Thyroid gland (tissue), 4 donors: ENCODE results near the gene PCDHA6. TPM values are rescaled to one million over a fixed set of nuclear protein-coding genes. Genes with fewer than 3 reads are reported as not detected.
"Not testable (repeated sequence)": the region's sequence is repeated elsewhere in the genome, so short reads cannot be mapped to it uniquely, and the experiment has no call there.

Experiments
- DNase-seq, 2 donors: peaks; one replicate each; pipeline ENCODE4 v3.0.0-alpha.2; 2019
- H3K27ac ChIP-seq, 3 donors: fragments of 200-600 bp; sonication (generic); 1 replicate in 2 of 3; 2 replicates in 1 of 3; pipeline ENCODE4 v1.5.1; 2016 to 2019; ENCODE audit warnings: mild to moderate bottlenecking in 1 of 3, moderate library complexity in 1 of 3
- H3K27me3 ChIP-seq: fragments of 200-600 bp; sonication (generic); one replicate; pipeline ENCODE4 v1.5.1; 2019
- H3K36me3 ChIP-seq, 2 donors: fragments of 200-600 bp; sonication (generic); one replicate each; pipeline ENCODE4 v1.5.1; 2016 to 2019
- H3K4me1 ChIP-seq, 2 donors: fragments of 200-600 bp; sonication (generic); one replicate each; pipeline ENCODE4 v1.5.1; 2017 to 2019
- H3K4me3 ChIP-seq, 3 donors: fragments of 200-600 bp; sonication (generic); replicated peaks in 1 of 3; 1 replicate in 2 of 3; 2 replicates in 1 of 3; pipeline ENCODE4 v1.5.1; 2016; ENCODE audit warnings: mild to moderate bottlenecking in 1 of 3
- H3K9me3 ChIP-seq: fragments of 200-600 bp; sonication (generic); one replicate; pipeline ENCODE4 v1.5.1; 2017
- POLR2A ChIP-seq, 2 donors: fragments of 450-650 bp; IDR thresholded peaks; one replicate each; pipeline ENCODE4 v1.6.1; 2017; ENCODE audit warnings: antibody characterized with exemption in 2 of 2, mild to moderate bottlenecking in 2 of 2, moderate library complexity in 1 of 2
- WGBS, 2 donors: methylation state at CpG; one replicate each; pipeline ENCODE4 v1.1.5; 2017; 5-methylcytosine and 5-hydroxymethylcytosine counted together
- intact Hi-C: fragments of 100-400 bp; cut with DNase I; formaldehyde crosslinking; loops from one replicate; pipeline ENCODE4 v1.15.1; 2023
- total RNA-seq, 4 donors: library from RNA; depleted of rRNA; stranded (reverse); fragments of >200 nt; gene quantifications; one replicate each; pipeline ENCODE4 v1.2.3, GENCODE V29; 2016
- TF ChIP-seq, protein P1 (sequence below), 6 experiments: fragments of 200-600 bp in 3 of 6; fragments of 450-650 bp in 3 of 6; sonication (generic) in 3 of 6; IDR thresholded peaks; one replicate each; pipeline ENCODE4 v1.5.1; 2016 to 2019; ENCODE audit warnings: antibody characterized with exemption in 6 of 6, mild to moderate bottlenecking in 2 of 6, inconsistent platforms in 1 of 6, moderate library complexity in 1 of 6

The PCDHA6 gene
- total RNA-seq, 4 donors from 2014 or later: 0.29 to 1.3 (median 1.0) TPM

DNA sequence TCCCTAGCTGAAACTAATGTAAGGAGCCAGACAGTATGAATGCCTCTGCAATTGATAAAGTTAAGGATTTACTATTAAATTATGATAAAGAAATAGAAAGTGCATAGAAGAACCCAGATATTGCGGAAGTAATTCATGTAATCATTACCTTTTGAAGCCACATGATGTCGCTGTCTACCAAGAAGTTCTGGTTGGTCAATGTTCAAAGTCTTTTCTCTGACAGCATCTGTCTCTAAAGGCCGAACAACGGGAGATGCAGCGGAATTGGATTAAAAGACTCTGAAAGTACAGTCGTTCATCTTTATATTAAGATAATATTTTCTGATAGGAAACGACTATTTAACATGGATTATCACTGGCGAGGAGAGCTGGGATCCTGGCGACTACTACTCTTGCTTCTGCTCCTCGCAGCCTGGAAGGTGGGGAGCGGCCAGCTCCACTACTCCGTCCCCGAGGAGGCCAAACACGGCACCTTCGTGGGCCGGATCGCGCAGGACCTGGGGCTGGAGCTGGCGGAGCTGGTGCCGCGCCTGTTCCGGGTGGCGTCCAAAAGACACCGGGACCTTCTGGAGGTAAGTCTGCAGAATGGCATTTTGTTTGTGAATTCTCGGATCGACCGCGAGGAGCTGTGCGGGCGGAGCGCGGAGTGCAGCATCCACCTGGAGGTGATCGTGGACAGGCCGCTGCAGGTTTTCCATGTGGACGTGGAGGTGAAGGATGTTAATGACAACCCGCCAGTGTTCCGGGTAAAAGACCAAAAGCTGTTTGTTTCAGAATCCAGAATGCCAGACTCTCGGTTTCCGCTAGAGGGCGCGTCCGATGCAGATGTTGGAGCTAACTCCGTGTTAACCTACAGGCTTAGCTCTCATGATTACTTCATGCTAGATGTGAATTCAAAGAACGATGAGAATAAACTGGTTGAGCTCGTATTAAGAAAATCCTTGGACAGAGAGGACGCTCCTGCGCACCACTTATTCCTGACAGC lies 13.5 kb downstream of the PCDHA6 start, which contains the start of gene PCDHA8:
Gene PCDHA8 (plus strand): TSS at position 210 of the 985 bp plus-strand sequence. CDS start 135 bp downstream, at position 345.
- WGBS, 2 donors: 21 to 23% methylated on average over 31 to 45 of the region's 47 CpGs
- no peak for DNase-seq
- Histone ChIP-seq H3K9me3 (no peaks in the 10 kb centered on the region), H3K27ac (no peak within 1 kb of the TSS), H3K36me3 (no peaks in the 10 kb centered on the region), H3K27me3 (no peaks in the 10 kb centered on the region), H3K4me1 (no peaks in the 10 kb centered on the region), H3K4me3 (no peak within 1 kb of the TSS)
- no peak for TF ChIP-seq POLR2A (IDR thresholded peaks at IDR 0.05)
- TF ChIP-seq, protein P1, sequence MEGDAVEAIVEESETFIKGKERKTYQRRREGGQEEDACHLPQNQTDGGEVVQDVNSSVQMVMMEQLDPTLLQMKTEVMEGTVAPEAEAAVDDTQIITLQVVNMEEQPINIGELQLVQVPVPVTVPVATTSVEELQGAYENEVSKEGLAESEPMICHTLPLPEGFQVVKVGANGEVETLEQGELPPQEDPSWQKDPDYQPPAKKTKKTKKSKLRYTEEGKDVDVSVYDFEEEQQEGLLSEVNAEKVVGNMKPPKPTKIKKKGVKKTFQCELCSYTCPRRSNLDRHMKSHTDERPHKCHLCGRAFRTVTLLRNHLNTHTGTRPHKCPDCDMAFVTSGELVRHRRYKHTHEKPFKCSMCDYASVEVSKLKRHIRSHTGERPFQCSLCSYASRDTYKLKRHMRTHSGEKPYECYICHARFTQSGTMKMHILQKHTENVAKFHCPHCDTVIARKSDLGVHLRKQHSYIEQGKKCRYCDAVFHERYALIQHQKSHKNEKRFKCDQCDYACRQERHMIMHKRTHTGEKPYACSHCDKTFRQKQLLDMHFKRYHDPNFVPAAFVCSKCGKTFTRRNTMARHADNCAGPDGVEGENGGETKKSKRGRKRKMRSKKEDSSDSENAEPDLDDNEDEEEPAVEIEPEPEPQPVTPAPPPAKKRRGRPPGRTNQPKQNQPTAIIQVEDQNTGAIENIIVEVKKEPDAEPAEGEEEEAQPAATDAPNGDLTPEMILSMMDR (IDR thresholded peaks at IDR 0.05): peak in 1 of 6 experiments; percentile 12
- intact Hi-C loops: no loop called here

DNA sequence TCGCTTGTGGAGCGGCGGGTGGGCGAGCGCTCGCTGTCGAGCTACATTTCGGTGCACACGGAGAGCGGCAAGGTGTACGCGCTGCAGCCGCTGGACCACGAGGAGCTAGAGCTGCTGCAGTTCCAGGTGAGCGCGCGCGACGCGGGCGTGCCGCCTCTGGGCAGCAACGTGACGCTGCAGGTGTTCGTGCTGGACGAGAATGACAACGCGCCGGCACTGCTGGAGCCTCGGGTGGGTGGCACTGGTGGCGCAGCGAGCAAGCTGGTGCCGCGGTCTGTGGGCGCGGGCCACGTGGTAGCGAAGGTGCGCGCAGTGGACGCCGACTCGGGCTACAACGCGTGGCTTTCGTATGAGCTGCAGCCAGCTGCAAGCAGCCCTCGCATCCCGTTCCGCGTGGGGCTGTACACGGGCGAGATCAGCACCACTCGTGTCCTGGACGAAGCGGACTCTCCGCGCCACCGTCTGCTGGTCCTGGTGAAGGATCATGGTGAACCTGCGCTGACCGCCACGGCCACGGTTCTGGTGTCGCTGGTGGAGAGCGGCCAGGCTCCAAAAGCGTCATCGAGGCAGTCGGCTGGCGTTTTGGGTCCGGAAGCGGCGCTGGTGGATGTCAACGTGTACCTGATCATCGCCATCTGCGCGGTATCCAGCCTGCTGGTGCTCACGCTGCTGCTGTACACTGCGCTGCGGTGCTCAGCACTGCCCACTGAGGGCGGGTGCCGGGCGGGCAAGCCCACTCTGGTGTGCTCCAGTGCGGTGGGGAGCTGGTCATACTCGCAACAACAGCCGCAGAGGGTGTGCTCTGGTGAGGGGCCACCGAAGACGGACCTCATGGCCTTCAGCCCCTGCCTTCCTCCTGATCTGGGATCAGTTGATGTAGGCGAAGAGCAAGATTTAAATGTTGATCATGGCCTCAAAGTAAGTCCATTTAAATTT lies 15.3 kb downstream of the PCDHA6 start:
- TF ChIP-seq POLR2A (IDR thresholded peaks at IDR 0.05): no peak
- TF ChIP-seq, protein P1 (IDR thresholded peaks at IDR 0.05): no peak
- H3K4me3 ChIP-seq: no peak overlapping the region
- no peaks in the 10 kb centered on the region for H3K4me1 ChIP-seq
- no peaks in the 10 kb centered on the region for H3K9me3 ChIP-seq
- intact Hi-C loops: no loop called here
- H3K27me3 ChIP-seq: peaks cover 6% of the 10 kb centered on the region
- 48% methylated on average over 36 to 37 of the region's 87 CpGs for WGBS, 2 donors
- H3K27ac ChIP-seq: no peak overlapping the region
- no peak for DNase-seq
- H3K36me3 ChIP-seq: no peaks in the 10 kb centered on the region

DNA sequence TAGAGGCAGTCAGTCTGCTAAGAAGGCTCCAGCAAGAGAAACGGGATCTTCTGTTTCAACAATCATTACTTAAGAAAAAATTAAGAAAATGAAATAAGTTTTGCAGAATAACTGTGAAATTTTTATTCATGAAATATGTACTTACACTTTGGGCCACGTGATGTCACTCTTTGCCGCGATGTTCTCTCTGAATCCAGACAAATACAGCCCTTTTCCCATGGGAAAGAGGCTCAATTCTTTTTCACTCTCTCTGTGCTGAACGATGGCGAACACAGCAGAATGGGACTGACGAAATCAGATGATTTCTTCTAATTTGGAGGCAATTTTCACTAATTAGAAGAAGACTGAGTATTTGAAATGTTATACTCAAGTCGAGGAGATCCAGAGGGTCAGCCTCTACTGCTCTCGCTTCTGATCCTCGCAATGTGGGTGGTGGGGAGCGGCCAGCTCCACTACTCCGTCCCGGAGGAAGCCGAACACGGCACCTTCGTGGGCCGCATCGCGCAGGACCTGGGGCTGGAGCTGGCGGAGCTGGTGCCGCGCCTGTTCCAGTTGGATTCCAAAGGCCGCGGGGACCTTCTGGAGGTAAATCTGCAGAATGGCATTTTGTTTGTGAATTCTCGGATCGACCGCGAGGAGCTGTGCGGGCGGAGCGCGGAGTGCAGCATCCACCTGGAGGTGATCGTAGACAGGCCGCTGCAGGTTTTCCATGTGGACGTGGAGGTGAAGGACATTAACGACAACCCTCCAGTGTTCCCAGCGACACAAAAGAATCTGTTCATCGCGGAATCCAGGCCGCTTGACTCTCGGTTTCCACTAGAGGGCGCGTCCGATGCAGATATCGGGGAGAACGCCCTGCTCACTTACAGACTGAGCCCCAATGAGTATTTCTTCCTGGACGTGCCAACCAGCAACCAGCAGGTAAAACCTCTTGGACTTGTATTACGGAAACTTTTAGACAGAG lies 20.7 kb downstream of the PCDHA6 start, which contains the start of gene PCDHA9:
Gene PCDHA9 (plus strand): TSS at position 244 of the 964 bp plus-strand sequence. CDS start 114 bp downstream, at position 358.
- WGBS, 2 donors: 16 to 21% methylated on average over 22 to 23 of the region's 48 CpGs
- H3K4me1 ChIP-seq, H3K27me3 ChIP-seq, DNase-seq, H3K36me3 ChIP-seq, H3K9me3 ChIP-seq, intact Hi-C loops, H3K4me3 ChIP-seq, H3K27ac ChIP-seq: not testable (repeated sequence)

DNA sequence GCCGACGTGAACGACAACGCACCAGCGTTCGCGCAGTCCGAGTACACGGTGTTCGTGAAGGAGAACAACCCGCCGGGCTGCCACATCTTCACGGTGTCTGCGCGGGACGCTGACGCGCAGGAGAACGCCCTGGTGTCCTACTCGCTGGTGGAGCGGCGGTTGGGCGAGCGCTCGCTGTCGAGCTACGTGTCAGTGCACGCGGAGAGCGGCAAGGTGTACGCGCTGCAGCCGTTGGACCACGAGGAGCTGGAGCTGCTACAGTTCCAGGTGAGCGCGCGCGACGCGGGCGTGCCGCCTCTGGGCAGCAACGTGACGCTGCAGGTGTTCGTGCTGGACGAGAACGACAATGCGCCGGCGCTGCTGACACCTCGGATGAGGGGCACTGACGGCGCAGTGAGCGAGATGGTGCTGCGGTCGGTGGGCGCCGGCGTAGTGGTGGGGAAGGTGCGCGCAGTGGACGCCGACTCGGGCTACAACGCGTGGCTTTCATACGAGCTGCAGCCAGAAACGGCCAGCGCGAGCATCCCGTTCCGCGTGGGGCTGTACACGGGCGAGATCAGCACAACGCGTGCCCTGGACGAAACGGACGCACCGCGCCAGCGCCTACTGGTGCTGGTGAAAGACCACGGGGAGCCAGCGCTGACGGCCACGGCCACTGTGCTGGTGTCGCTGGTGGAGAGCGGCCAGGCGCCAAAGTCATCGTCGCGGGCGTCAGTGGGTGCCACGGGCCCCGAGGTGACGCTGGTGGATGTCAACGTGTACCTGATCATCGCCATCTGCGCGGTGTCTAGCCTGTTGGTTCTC lies 22.3 kb downstream of the PCDHA6 start:
- H3K27me3 ChIP-seq, DNase-seq, H3K27ac ChIP-seq, H3K4me3 ChIP-seq, H3K4me1 ChIP-seq, H3K36me3 ChIP-seq, H3K9me3 ChIP-seq, intact Hi-C loops: not testable (repeated sequence)
- 33 to 41% methylated on average over 41 to 59 of the region's 101 CpGs for WGBS, 2 donors
